ENCODE measurements around the gene SORBS1. TPM values are rescaled to one million over a fixed set of nuclear protein-coding genes. Genes with fewer than 3 reads are reported as not detected.

The SORBS1 gene
- total RNA-seq, 4 donors from 2014 or later = 35.1 to 53.1 (median 43.3) TPM

- no peak overlapping the region for H3K4me3 ChIP-seq (ENCODE audit: low read depth, poor library complexity, severe bottlenecking)
- whole genome bisulfite sequencing, 2 donors = 86 to 88% methylated on average over 5 of the region's 5 CpGs
- no peak for TF ChIP-seq CTCF (IDR thresholded peaks at IDR 0.05)
- no peak for TF ChIP-seq POLR2A (IDR thresholded peaks at IDR 0.05)
- no peak for DNase-seq (ENCODE audit: low spot score in 2 of 2)
- intact Hi-C loops (cut with DNase I; ENCODE audit: low total_unique reads) = no loop called here
Observed at GRCh38 chr10:95388109-95388471, 173.1 kb downstream of the SORBS1 start.

GRCh38 chr10:95384011-95384704, 177.0 kb downstream of the SORBS1 start:
- H3K4me3 ChIP-seq (ENCODE audit: low read depth, poor library complexity, severe bottlenecking) = no peak overlapping the region
- 89 to 90% methylated on average over 12 of the region's 12 CpGs for WGBS, 2 donors
- TF ChIP-seq POLR2A (IDR thresholded peaks at IDR 0.05) = no peak
- TF ChIP-seq CTCF (IDR thresholded peaks at IDR 0.05) = no peak
- intact Hi-C loops (cut with DNase I; ENCODE audit: low total_unique reads) = no loop called here
- no peak for DNase-seq (ENCODE audit: low spot score in 2 of 2)

- no peak overlapping the region for H3K4me3 ChIP-seq (ENCODE audit: low read depth, poor library complexity, severe bottlenecking)
- intact Hi-C loops (cut with DNase I; ENCODE audit: low total_unique reads) = no loop called here
- 90 to 93% methylated on average over 2 of the region's 2 CpGs for WGBS, 2 donors
- TF ChIP-seq POLR2A (IDR thresholded peaks at IDR 0.05) (no peak), CTCF (IDR thresholded peaks at IDR 0.05) (no peak)
- no peak for DNase-seq (ENCODE audit: low spot score in 2 of 2)
Observed at GRCh38 chr10:95382596-95382995, 178.6 kb downstream of the SORBS1 start.

GRCh38 chr10:95382174-95382573, 179.0 kb downstream of the SORBS1 start:
- no peak overlapping the region for H3K4me3 ChIP-seq (ENCODE audit: low read depth, poor library complexity, severe bottlenecking)
- intact Hi-C loops (cut with DNase I; ENCODE audit: low total_unique reads) = no loop called here
- TF ChIP-seq POLR2A (IDR thresholded peaks at IDR 0.05) = no peak
- TF ChIP-seq CTCF (IDR thresholded peaks at IDR 0.05) = no peak
- DNase-seq (ENCODE audit: low spot score in 2 of 2) = no peak

- intact Hi-C loops (cut with DNase I; ENCODE audit: low total_unique reads) = loop anchor here (5.0 kb wide), 1 partner anchor 224 kb away; no protein-coding TSS in a partner anchor
Observed at GRCh38 chr10:95377950-95378349, 183.2 kb downstream of the SORBS1 start.

More at GRCh38 chr10:95377950-95378349, 183.2 kb downstream of the SORBS1 start:
- TF ChIP-seq CTCF (IDR thresholded peaks at IDR 0.05) (no peak), POLR2A (IDR thresholded peaks at IDR 0.05) (no peak)
- no peak overlapping the region for H3K4me3 ChIP-seq (ENCODE audit: low read depth, poor library complexity, severe bottlenecking)
- DNase-seq (ENCODE audit: low spot score in 2 of 2) = no peak
- 50 to 60% methylated on average over 2 of the region's 2 CpGs for WGBS, 2 donors
